ENCODE results near the gene EDRF1.

The EDRF1 gene

GRCh38 chr10:125762692-125763648, 43.5 kb downstream of the EDRF1 start:
- DNase-seq: no peak

DNA sequence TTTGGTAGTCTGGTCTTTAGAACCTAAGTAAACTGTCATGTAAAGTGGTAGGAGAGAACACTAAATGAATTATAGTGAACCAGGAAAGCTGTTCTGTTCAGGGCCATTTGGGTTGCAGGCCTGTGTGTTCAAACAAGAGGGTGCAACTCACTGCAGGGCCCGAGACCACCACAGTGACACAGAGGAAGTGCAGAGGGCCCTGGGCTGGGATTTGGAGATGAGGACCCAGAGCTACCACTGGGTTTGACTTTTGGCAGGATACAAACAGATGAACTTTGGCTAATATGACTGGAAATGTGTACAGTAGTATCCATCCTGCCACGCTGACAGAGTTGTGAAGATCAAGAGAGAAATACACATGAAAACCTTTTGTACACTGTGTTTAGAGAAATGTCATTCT, 46.3 kb downstream of the EDRF1 start:
- no peak for DNase-seq

GRCh38 chr10:125766511-125766910, 47.0 kb downstream of the EDRF1 start:
- no peak for DNase-seq

DNA sequence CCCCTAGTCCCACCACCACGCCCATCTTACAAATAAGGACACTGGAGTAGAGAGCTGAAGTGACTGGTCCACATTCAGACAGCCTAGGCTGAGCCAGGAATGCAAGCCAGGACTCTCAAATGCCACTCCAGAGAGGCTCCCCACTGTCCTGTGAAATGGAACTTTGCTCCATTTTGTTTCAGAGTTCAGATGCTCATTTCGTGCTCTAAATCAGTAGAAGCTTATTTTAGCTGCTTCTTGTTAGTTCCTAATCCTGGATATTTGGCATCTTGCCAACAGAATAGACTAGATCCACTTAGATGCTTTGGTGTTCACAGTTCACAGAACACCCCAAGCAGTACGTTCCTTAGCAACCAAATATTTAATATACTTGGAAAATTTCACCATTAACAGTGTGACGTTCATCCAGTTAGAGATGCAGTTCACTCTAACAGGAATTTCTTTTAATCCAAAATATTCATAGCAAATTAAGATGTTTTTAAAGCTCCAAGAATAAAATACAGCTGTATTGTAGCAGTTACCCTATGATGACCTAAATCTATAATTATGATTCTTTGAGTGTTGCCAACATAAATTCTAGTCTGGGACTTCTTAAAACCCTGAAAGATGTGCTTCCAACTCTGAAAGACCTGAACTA, 48.8 kb downstream of the EDRF1 start:
- DNase-seq: no peak

GRCh38 chr10:125769175-125769574, 49.7 kb downstream of the EDRF1 start:
- no peak for DNase-seq

DNA sequence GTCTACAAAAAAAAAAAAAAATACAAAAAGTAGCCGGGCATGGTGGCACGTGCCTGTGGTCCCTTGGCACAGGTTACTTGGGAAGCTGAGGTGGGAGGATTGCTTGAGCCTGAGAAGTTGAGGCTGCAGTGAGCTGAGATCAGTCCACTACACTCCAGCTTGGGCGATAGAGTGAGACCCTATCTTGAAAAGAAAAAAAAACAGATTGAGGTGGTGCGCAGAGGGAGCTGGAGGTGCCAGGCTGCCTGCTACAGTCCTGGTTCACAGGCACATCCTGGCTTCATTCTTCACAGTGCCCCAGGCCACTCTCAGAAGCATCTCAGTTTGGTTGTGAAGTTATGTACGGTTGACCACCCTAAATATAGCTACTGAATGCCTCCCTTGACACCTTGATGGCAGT, 51.3 kb downstream of the EDRF1 start:
- DNase-seq: no peak

- no peak for DNase-seq
These were observed 52.8 kb downstream of the EDRF1 start for GRCh38 chr10:125772112-125772863.

DNA sequence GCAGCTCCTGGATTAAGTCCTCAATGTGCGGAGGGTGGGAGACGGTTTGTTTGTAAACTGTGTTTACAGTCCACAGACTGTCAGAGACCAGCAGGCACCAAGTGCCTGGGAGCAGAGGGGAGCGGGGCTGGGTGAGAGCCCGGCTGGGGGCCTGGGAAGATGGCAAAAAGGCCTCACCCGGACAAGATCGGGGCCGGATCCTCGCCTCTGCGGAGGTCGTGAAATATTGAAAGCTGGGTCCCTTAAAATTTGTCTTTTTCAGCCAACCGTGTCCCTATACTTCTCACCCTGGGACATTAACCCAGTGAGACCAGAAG, 53.3 kb downstream of the EDRF1 start:
- no peak for DNase-seq

- no peak for DNase-seq
These were observed 54.4 kb downstream of the EDRF1 start for GRCh38 chr10:125773687-125774543.

DNA sequence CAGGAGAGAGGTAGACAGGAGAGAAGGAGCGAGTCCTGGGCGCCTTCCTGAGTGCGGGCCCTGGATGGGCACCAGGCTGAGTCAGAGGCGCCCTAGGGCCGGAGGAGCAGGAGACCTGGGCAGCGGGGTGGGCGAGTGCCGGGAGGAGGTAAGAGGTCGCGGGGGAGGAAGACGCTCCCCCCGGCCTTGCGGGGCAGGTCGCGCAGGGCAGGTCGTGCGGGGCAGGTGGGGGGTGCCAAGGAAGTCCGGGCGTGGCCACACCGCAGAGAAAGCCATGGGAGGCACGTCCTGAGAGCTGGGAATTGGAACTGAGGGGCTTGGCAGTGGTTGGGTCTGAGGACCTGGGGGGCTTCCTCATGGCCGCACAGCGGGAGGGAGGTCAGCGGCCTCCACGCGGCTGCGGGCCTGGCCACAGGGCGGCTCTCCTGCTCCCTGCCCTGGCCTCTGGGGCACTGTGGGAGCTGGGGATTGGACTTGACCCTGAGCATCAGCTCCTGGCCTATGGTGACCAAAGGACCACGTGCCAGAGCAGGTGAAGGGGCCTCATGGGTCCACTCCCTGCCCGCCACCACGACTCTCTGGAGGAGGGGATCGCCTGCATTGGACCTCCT, 55.2 kb downstream of the EDRF1 start:
- no peak for DNase-seq

- no peak for DNase-seq
These were observed 56.1 kb downstream of the EDRF1 start, which contains the start of gene MMP21 for GRCh38 chr10:125775491-125776106. MMP21 (minus strand) TSS chr10:125775821; CDS start chr10:125775821, 0 bp downstream.

DNA sequence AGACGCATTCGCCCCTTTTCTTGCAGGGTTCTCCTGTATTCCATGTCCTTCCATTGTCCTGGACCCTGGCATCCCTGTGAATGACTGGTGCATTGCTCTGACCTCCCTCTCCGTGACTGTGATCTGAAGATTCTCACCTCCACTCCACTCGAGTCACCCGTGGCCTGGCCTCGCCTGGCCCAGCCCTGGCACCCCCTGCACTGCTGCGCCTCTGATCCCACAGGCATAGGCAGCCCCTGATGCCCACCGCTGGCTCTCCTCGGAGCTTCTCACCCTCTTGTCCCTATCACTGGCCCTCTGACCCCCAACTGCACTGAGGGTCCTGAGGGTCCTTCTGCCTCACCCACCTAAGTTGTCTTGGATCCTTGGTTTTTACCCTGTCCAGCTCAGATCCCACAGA, 58.3 kb downstream of the EDRF1 start:
- no peak for DNase-seq

DNA sequence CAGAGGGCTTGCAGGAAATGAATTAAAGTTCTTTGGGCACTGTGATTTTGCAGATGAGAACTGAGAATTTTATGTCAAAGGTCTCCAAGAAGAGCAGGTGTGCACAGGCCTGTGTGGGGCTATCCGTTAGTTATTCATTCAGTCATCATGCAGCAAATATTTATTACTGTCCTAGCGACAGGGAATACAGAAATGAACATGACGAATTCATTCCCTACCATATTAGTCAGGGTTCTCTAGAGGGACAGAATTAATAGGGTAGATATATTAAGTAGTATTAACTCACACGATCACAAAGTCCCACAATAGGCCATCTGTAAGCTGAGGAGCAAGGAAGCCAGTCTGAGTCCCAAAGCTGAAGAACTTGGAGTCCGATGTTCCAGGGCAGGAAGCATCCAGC, 59.0 kb downstream of the EDRF1 start:
- DNase-seq: no peak

DNA sequence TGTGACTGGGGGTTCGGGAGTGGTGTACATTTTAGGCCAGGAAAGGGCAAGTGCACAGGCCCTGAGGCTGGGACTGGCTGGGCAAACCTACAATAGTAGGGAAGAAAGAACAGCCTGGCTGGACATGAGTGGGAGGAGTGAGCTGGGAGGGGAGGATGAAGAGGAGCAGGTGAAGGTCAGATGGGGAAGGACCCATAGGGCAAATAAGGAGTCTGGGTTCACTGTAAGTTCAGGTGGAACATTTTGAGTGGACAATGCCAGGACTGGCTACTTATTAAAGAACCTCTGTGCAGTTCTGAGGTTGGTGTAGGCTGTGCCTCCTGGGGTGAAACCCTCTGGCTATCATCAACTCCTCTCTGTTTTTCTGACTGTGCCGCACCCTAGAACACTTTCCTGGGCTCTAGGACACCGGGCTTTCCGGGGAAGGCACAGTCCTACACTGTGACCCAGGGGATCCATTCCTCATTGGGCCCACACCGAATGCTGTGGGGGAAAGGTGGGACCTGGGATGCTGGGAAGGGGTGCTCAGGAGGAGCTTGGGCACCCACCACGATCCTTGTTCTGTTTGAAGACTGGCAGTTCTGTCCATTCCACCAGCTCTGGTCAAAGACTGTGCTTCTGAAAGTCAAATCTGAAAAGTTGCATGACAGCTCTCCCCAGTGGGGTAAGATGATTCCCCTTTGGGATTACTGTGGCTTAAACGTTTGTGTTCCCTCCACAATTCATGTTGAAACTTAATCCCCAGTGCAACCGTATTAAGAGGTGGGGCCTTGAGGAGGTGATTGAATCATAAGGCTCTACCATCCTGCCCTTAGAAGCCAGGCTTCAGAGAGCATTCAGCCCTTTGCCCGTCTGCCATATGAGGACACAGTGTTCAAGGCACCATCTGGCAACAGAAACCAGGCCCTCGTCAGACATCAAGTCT, 60.2 kb downstream of the EDRF1 start:
- no peak for DNase-seq

- no peak for DNase-seq
These were observed 61.9 kb downstream of the EDRF1 start for GRCh38 chr10:125781374-125781773.

- no peak for DNase-seq
These were observed 62.5 kb downstream of the EDRF1 start for GRCh38 chr10:125782054-125782453.

- DNase-seq: no peak
These were observed 63.1 kb downstream of the EDRF1 start for GRCh38 chr10:125782616-125783015.

DNA sequence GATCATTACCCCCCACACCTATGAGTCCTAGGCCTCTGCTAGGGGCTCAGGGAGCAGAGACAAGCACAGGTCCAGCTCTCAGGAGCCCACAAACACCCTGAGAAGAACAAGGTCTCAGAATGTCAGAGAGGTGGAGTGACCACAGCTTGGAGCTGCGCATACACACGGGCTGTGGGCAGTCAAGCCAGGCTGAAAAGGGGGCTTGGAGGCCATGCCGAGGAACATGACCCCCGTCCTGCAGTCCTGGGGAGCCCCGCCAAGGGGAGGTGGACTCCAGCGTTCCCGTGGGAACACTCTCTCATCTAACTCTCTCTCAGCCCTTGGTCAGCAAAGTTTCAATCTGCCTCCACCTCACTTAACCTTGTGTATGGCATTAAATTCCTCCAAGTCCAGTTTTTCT, 63.9 kb downstream of the EDRF1 start:
- no peak for DNase-seq

DNA sequence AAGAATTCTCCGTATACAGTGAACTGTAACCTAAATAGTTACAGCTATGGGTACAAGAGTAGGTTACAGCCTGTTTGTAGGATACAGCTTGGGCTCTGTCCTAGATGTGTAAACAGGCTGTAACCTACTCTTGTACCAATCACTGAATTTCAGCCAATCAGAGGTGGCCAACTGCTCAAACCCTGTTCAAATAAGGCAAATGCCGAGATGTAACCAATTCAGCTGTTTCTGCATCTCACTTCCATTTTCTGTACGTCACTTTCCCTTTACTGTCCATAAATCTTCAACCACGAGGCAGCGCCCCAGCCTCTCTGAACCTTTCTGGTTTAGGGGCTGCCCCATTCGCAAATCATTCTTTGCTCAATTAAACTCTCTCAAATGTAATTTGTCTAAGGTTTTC, 64.4 kb downstream of the EDRF1 start:
- DNase-seq: no peak

DNA sequence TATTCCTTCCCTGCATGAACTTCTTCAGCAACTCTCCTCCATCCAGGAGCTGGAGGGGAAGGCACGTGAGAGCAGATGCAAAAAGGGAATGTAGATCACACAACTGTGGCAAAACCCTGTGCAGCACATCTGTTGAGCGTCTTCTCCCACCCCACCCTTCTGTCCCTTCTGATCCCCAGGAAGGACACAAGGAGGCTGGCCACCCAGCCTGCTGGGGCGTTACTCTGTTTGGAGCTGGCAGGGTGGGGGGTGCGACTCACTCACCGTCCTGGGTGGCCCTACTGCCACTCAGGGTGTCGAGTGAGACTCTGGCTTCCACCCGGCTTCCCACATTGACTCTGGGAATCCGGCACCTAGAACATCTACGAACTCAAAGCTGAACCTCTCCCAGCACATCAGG, 66.3 kb downstream of the EDRF1 start:
- DNase-seq: no peak

Data from CD4-positive, alpha-beta T cell treated with Interleukin-15 for 1 hour (primary cell).